Measurements from ENCODE around the gene LRRC4. TPM values are rescaled to one million over a fixed set of nuclear protein-coding genes. Genes with fewer than 3 reads are reported as not detected.

LRRC4 gene
- polyA plus RNA-seq, 1 of the 3 experiments (the other 2 are of a cell fraction), result 0.44 TPM

DNA sequence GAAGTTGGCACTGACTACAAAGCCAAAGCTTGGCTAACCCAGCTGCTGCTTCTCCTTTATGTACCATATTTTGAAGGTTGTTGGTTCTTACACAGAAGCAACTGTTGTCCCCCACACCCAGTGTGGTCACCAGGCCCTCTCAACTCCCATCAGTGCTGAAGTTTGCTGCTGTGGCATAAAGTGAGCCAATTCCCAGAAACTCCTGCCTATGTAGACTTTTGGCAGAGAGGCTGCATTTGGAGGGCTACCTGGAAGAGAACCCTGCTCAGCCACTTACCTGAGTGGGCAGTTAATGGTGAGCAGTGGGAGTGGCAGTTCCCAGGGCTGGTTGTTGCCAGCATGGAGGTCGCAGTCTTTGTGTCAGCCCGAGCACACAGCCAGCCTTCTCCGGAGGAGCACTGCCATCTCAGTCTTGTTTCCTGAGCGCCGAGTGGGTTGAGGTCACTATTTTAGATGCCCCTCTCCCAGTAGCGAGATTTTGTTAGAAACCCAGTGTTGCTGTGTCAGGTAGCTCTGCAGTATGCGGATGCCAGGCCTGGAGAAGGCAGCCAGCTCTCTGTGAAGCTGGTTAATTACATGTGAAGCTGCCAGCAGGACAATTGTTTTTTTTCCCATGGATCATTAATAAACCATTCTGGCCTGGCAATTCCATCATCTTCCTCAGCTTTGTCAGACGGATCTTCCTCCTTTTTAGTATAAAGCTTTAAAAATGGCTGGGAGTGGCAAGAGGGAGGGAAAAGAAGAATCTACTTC, 24.5 kb downstream of the LRRC4 start (continued):
- TF ChIP-seq, protein P1, sequence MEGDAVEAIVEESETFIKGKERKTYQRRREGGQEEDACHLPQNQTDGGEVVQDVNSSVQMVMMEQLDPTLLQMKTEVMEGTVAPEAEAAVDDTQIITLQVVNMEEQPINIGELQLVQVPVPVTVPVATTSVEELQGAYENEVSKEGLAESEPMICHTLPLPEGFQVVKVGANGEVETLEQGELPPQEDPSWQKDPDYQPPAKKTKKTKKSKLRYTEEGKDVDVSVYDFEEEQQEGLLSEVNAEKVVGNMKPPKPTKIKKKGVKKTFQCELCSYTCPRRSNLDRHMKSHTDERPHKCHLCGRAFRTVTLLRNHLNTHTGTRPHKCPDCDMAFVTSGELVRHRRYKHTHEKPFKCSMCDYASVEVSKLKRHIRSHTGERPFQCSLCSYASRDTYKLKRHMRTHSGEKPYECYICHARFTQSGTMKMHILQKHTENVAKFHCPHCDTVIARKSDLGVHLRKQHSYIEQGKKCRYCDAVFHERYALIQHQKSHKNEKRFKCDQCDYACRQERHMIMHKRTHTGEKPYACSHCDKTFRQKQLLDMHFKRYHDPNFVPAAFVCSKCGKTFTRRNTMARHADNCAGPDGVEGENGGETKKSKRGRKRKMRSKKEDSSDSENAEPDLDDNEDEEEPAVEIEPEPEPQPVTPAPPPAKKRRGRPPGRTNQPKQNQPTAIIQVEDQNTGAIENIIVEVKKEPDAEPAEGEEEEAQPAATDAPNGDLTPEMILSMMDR (IDR thresholded peaks at IDR 0.05), result no peak
- TF ChIP-seq RXRA (IDR thresholded peaks at IDR 0.05; ENCODE audit: borderline replicate concordance, low read depth), result no peak
- no peak for TF ChIP-seq GABPA (IDR thresholded peaks at IDR 0.05; ENCODE audit: low read depth)
- no peak for TF ChIP-seq RAD21 (IDR thresholded peaks at IDR 0.05; ENCODE audit: low read length)

DNA sequence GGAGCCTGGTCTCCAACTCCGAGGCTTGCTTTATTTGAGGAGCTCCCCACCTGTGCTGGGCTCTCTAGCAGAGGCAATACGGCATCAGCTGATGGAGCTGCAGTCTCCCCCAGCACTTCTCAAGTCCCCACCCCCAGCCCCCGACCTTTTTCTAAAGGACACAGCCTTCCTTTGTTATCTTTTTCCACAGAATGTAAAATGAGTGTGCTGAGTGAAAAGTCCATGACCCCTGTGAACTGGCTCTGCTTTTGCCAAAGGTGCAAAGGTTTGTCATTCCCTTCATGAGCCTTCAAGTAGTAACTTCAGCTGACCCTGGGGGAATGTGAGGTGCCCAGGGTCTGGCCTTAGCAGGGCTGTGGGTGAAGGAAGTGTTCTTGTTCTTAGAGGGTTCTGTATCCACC, 25.5 kb downstream of the LRRC4 start:
- Histone ChIP-seq H2AFZ (ENCODE audit: low read depth) (no peak overlapping the region), H3K27me3 (ENCODE audit: insufficient read depth) (no peaks in the 10 kb centered on the region), H3K36me3 (replicated peaks in 1 of 2; ENCODE audit: control insufficient read depth in 1 of 2, insufficient read depth in 2 of 2, low read length in 1 of 2) (peaks cover under 1 to 29% of the 10 kb centered on the region in 2 experiments), H3K79me2 (ENCODE audit: insufficient read depth) (no peaks in the 10 kb centered on the region), H3K9me3 (no peaks in the 10 kb centered on the region), H3K27ac (ENCODE audit: low read depth in 2 of 2, low read length in 1 of 2) (no peak overlapping the region), H3K9me2 (no peaks in the 10 kb centered on the region), H3F3A (replicated peaks; ENCODE audit: insufficient read depth) (no peaks in the 10 kb centered on the region), H3K4me3 (ENCODE audit: low read depth in 2 of 2, low read length in 1 of 2) (no peak overlapping the region), H3K4me2 (no peak overlapping the region), H3K4me1 (ENCODE audit: control insufficient read depth in 1 of 2, insufficient read depth in 2 of 2, low read depth in 1 of 2, low read length in 1 of 2) (peaks cover 0 to 12% of the 10 kb centered on the region in 2 experiments; a peak in 1 of 4 replicates), H4K20me1 (ENCODE audit: insufficient read depth) (peaks cover 3% of the 10 kb centered on the region; the same call in 1 of the 2 replicates), H3K9ac (no peak overlapping the region)
- no peak for DNase-seq
- ChIA-PET POLR2A (no interaction called here), CTCF (interaction anchor here (0.5 to 2.9 kb wide), 8 partner anchors 9 to 297 kb away, joined by 3 to 11 read pairs (median 5); partner anchors contain the start of gene LRRC4)
- TF ChIP-seq NRF1 (IDR thresholded peaks at IDR 0.05; ENCODE audit: low read depth, low read length) (no peak), MXI1 (IDR thresholded peaks at IDR 0.05; ENCODE audit: low read depth, low read length) (no peak), ZBTB33 (IDR thresholded peaks at IDR 0.05; ENCODE audit: borderline replicate concordance, low read depth) (no peak), MAX (IDR thresholded peaks at IDR 0.05; ENCODE audit: low read depth) (no peak), YY1 (IDR thresholded peaks at IDR 0.05; ENCODE audit: low read depth) (no peak), ELF1 (IDR thresholded peaks at IDR 0.05) (no peak)
- 85% methylated on average over 3 of the region's 3 CpGs for WGBS (ENCODE audit: low lambda C conversion rate)

- no peaks in the 10 kb centered on the region for H3K79me2 ChIP-seq (ENCODE audit: insufficient read depth)
- POLR2A ChIA-PET, result no interaction called here
- H3K4me1 ChIP-seq (ENCODE audit: control insufficient read depth in 1 of 2, insufficient read depth in 2 of 2, low read depth in 1 of 2, low read length in 1 of 2), result peaks cover 0 to 12% of the 10 kb centered on the region in 2 experiments; a peak in 1 of 4 replicates
- peaks cover 4 to 26% of the 10 kb centered on the region in 2 experiments for H3K36me3 ChIP-seq (replicated peaks in 1 of 2; ENCODE audit: control insufficient read depth in 1 of 2, insufficient read depth in 2 of 2, low read length in 1 of 2)
- H3K27ac ChIP-seq (ENCODE audit: low read depth in 2 of 2, low read length in 1 of 2), result no peak overlapping the region
- H4K20me1 ChIP-seq (ENCODE audit: insufficient read depth), result peaks cover 3% of the 10 kb centered on the region
- no peaks in the 10 kb centered on the region for H3F3A ChIP-seq (replicated peaks; ENCODE audit: insufficient read depth)
- no peaks in the 10 kb centered on the region for H3K9me3 ChIP-seq
- no peak overlapping the region for H3K9ac ChIP-seq
- DNase-seq, result no peak
- H3K4me2 ChIP-seq, result no peak overlapping the region
- no peak overlapping the region for H2AFZ ChIP-seq (ENCODE audit: low read depth)
- CTCF ChIA-PET, result interaction anchor here (0.5 to 2.9 kb wide), 8 partner anchors 9 to 297 kb away, joined by 3 to 11 read pairs (median 4); partner anchors contain the start of gene LRRC4
- H3K4me3 ChIP-seq (ENCODE audit: low read depth in 2 of 2, low read length in 1 of 2), result no peak overlapping the region
- H3K9me2 ChIP-seq, result no peaks in the 10 kb centered on the region
- 90% methylated on average over 7 of the region's 7 CpGs for WGBS (ENCODE audit: low lambda C conversion rate)
- no peaks in the 10 kb centered on the region for H3K27me3 ChIP-seq (ENCODE audit: insufficient read depth)
- TF ChIP-seq REST (IDR thresholded peaks at IDR 0.05; ENCODE audit: low read depth, low read length), result no peak
- no peak for TF ChIP-seq USF1 (IDR thresholded peaks at IDR 0.05; ENCODE audit: borderline replicate concordance, low read depth)
- TF ChIP-seq FOXM1 (IDR thresholded peaks at IDR 0.05; ENCODE audit: low read depth), result no peak
- no peak for TF ChIP-seq ZBTB33 (IDR thresholded peaks at IDR 0.05; ENCODE audit: borderline replicate concordance, low read depth)
Measured at GRCh38 chr7:128005117-128005516, 26.1 kb downstream of the LRRC4 start.
